ENCODE data around the gene SMTNL2. TPM values are rescaled to one million over a fixed set of nuclear protein-coding genes. Genes with fewer than 3 reads are reported as not detected.

The SMTNL2 gene
- total RNA-seq, 3 donors from 2014 or later: 0.16 to 1.8 (median 0.98) TPM

- H3K4me1 ChIP-seq: peaks cover 7 to 23% of the 10 kb centered on the region in 2 donors
- no peak for DNase-seq (ENCODE audit: low spot score in 2 of 2)
- intact Hi-C loops (cut with DNase I; ENCODE audit: low total_unique reads): no loop called here
- H3K27ac ChIP-seq: no peak overlapping the region
- peak overlapping the region in 1 of 3 donors; percentile 3 for H3K4me3 ChIP-seq
- H3K9me3 ChIP-seq: no peaks in the 10 kb centered on the region
- no peaks in the 10 kb centered on the region for H3K36me3 ChIP-seq
- H3K27me3 ChIP-seq: no peaks in the 10 kb centered on the region
- no peak for TF ChIP-seq CTCF (IDR thresholded peaks at IDR 0.05)
- TF ChIP-seq POLR2A (IDR thresholded peaks at IDR 0.05): no peak
- TF ChIP-seq POLR2AphosphoS5 (IDR thresholded peaks at IDR 0.05): no peak
Observed at GRCh38 chr17:4558347-4558971, 25.9 kb upstream of the SMTNL2 start.

DNA sequence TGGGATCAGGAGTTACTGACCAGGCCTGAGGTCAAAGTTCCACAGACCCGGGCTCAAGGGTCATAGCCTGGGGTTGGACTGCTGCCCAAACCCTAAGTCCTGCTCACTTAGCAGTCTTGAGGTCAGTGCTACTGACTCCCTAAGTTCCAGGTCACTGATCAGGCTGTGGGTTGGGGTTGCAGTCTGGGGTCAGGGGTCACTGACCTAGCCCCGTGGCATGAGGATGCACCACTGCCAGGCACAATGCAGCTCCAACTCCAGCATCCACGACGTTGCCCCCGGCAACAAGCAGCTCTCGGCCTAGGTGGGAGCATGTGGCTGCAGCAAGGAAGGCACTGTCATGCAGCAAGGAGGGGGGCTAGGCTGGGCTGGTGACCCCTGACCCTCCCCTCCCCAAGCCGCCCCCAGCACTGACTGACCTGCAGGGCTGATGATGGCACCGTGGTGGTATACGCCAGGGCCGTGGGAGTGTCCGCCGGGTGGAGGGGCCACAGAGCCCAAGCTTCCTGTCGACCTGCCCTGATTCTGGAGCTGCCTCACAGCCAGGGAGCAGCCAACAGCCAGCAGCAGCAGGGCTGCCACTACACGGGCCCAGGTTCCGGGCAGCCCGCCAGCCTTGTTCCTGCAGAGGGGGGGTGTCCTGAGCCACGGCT lies 25.1 kb upstream of the SMTNL2 start:
- H3K4me1 ChIP-seq: peaks cover 7 to 19% of the 10 kb centered on the region in 2 donors
- intact Hi-C loops (cut with DNase I; ENCODE audit: low total_unique reads): no loop called here
- H3K9me3 ChIP-seq: no peaks in the 10 kb centered on the region
- no peak for TF ChIP-seq CTCF (IDR thresholded peaks at IDR 0.05)
- no peak for TF ChIP-seq POLR2A (IDR thresholded peaks at IDR 0.05)
- no peak for TF ChIP-seq POLR2AphosphoS5 (IDR thresholded peaks at IDR 0.05)
- H3K4me3 ChIP-seq: peak overlapping the region in 2 of 3 donors; percentile 42 to 51
- DNase-seq (ENCODE audit: low spot score in 2 of 2): no peak
- peak overlapping the region in 1 of 2 donors; percentile 30 for H3K27ac ChIP-seq
- H3K36me3 ChIP-seq: no peaks in the 10 kb centered on the region
- no peaks in the 10 kb centered on the region for H3K27me3 ChIP-seq

DNA sequence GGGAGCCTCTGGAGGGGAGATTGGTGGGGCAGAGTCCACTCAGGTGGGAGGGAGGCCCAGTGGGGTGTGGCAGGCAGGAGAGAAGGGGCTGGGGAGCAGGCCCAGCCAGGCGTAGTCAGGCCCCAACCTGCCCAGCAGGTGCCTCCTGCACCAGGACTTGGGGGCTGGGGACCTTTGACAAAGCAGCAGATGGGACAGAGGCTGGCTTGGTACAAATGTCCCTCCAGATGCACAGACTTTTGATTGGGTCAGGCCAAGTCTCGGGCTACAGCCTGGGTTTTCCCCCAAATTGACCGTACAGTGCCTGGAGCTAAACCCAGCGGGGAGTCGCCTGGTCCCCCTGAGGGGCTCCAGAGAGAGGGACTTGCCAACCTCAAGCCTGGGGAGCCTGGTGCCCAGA lies 24.4 kb upstream of the SMTNL2 start:
- H3K27me3 ChIP-seq: no peaks in the 10 kb centered on the region
- H3K4me3 ChIP-seq: peak overlapping the region in 2 of 3 donors; percentile 42 to 51
- no peak for DNase-seq (ENCODE audit: low spot score in 2 of 2)
- intact Hi-C loops (cut with DNase I; ENCODE audit: low total_unique reads): loop anchor here (10.0 kb wide), 2 partner anchors 55 to 135 kb away; no protein-coding TSS in a partner anchor
- no peaks in the 10 kb centered on the region for H3K9me3 ChIP-seq
- TF ChIP-seq CTCF (IDR thresholded peaks at IDR 0.05): no peak
- TF ChIP-seq POLR2AphosphoS5 (IDR thresholded peaks at IDR 0.05): no peak
- TF ChIP-seq POLR2A (IDR thresholded peaks at IDR 0.05): no peak
- H3K27ac ChIP-seq: peak overlapping the region; percentile 75 to 77
- H3K36me3 ChIP-seq: no peaks in the 10 kb centered on the region
- H3K4me1 ChIP-seq: peaks cover 7 to 13% of the 10 kb centered on the region in 2 donors

GRCh38 chr17:4560421-4560820 lies 23.9 kb upstream of the SMTNL2 start, which contains the start of gene GGT6:
GGT6 (minus strand) TSS chr17:4560577; CDS start chr17:4560521, 56 bp downstream.
- peaks cover 7 to 13% of the 10 kb centered on the region in 2 donors for H3K4me1 ChIP-seq

More at GRCh38 chr17:4560421-4560820, 23.9 kb upstream of the SMTNL2 start, which contains the start of gene GGT6:
- Histone ChIP-seq H3K4me3 (peak within 1 kb of the TSS in 2 of 3 donors; percentile 42 to 51), H3K9me3 (no peaks in the 10 kb centered on the region), H3K27ac (peak within 1 kb of the TSS; percentile 75 to 77), H3K36me3 (no peaks in the 10 kb centered on the region), H3K27me3 (no peaks in the 10 kb centered on the region)
- intact Hi-C loops (cut with DNase I; ENCODE audit: low total_unique reads): loop anchor here (10.0 kb wide), 2 partner anchors 54 to 136 kb away; no protein-coding TSS in a partner anchor
- peak; percentile 87 to 89 for DNase-seq (ENCODE audit: low spot score in 2 of 2)
- TF ChIP-seq POLR2AphosphoS5 (IDR thresholded peaks at IDR 0.05) (no peak), CTCF (IDR thresholded peaks at IDR 0.05) (no peak), POLR2A (IDR thresholded peaks at IDR 0.05) (no peak)
